Adipose tissue (tissue), 3 donors: ENCODE measurements around the gene LCAT. TPM values are rescaled to one million over a fixed set of nuclear protein-coding genes. Genes with fewer than 3 reads are reported as not detected.

Experiments used
- H3K27ac ChIP-seq: one replicate; pipeline ENCODE4 v1.5.1; 2013; ENCODE audit warnings: low read depth, low read length
- WGBS, 3 donors: extraction: QIAGEN DNeasy Blood & Tissue Kit; methylation state at CpG; one replicate each; pipeline ENCODE4 v1.1.7; 2013; 5-methylcytosine and 5-hydroxymethylcytosine counted together
- polyA plus RNA-seq, 3 donors: library from polyadenylated mRNA; stranded (reverse); fragments of 200-250 nt; gene quantifications; one replicate each; pipeline ENCODE4 v1.2.3, GENCODE V29; 2013
- donor health status: healthy with polysubstance abuse.
- donor health status: Bipolar disorder and iron deficiency.
- donor health status: healthy.

LCAT gene, protein sequence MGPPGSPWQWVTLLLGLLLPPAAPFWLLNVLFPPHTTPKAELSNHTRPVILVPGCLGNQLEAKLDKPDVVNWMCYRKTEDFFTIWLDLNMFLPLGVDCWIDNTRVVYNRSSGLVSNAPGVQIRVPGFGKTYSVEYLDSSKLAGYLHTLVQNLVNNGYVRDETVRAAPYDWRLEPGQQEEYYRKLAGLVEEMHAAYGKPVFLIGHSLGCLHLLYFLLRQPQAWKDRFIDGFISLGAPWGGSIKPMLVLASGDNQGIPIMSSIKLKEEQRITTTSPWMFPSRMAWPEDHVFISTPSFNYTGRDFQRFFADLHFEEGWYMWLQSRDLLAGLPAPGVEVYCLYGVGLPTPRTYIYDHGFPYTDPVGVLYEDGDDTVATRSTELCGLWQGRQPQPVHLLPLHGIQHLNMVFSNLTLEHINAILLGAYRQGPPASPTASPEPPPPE
- 10 to 100 TPM in 2 of 3 donors, 1 to 10 TPM in 1; 7.5 to 34.0 (median 18.5) TPM for polyA plus RNA-seq

DNA sequence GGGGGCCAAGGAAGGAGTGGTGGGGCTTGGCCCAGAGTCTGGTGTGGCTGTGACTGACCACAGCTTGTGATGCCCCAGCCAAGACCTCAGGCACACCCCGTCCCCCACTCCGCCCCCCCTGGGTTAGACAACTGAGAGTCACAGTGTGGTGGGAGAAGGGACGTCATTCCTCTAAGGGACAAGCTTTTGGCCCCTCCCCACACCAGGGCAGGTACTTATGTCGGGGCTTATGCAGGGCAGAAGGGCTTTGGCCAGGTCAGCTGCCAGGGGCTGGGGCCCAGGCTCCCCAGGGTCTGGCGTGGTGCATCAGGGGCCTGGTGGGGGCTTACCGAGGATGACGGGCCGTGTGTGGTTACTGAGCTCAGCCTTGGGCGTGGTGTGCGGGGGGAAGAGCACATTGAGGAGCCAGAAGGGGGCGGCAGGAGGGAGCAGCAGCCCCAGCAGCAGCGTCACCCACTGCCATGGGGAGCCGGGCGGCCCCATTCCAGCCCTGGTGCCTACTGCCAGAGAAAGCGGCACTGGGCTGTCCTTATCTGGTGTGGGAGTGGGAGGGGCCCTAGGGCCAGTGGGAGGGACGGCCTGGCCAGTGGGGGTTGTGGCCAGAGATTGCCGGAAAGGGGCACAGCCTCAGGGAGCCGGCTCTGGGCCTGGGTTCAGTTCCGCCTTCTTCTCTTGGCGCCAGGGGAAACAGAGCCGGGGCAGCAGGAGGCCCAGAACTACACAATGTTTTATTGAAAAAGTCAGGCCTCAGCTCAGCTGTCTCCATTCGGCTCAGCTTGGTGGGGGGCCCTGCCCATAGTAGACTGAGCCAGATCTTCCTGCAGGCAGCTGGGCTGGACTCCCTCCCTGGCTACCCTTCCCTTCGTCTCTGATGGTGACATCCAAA is at the start of gene LCAT:
Gene LCAT (minus strand): TSS at position 502 of the 886 bp plus-strand sequence. CDS start 19 bp downstream, at position 483.
- 58 to 67% (median 59%) methylated on average over 21 to 23 of the region's 23 CpGs for WGBS, 3 donors
- no peak within 1 kb of the TSS for H3K27ac ChIP-seq

DNA sequence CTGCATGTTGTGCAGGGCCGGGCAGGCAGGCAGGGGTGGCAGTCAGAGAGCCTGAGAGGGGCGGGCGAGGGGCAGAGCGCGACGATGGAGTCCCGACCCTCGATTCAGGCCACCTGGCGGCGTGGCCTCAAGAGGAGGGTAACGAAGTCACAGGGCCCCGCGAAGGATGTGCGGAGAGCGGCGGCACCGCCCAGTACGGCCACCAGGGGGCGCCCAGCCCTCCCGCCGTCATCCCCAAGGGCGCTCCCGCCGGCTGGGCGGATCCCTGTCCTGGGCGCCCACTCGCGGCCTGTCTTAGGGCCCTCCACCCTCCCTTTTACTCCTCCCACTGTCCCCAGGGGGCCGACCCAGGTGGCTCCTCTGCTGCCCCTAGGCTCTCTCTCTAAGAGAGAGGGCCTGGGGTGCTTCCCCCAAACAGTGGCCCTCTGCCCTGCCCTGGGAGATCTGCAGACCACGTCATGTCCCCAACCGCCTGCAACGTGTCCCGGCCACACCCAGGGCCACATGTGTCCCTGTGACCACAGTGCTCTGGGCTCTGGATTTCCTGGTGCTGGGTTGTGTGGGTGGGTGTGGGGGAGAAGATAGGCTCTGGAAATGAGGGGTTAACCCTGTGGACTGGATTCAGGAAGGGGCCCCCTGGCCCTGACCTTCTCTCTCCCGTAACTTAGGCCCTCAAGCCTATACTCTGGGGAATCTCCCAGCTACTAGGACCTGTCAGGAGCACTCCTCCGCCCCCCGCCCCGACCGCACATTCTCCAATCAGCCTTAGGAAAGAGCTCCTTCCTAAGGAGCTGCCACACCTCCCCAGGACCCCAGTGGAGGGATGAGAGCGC is 49.5 kb upstream of the LCAT start:
- WGBS, 3 donors, result 7 to 14% (median 14%) methylated on average over 24 to 39 of the region's 39 CpGs
- no peak overlapping the region for H3K27ac ChIP-seq

DNA sequence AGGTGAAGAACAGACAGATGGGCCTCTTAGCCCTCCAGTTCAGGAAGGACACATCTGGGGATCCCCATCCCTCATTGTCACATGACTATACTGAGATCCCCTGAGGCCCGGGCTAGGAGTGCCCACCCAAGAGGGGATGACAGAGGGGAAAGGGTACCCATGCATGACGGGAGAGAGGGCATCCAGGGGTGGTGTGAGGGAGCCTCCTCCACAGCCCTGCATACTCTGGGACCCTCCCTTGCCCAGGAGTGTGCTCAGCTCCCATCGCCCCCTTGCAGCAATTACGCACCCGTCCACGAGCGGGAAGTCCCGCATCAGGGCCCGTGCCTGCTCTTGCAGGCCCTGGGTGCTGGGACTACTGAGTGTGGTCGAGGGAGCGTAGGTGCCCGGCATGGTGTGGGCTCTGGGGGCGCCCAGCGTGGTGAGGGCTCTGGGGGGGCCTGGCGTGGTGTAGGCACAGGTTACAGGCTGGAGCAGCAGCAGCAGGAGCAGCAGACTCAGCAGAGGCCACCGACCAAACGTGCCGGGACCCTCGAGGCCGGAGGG is 48.8 kb upstream of the LCAT start:
- 60 to 80% (median 79%) methylated on average over 20 of the region's 20 CpGs for WGBS, 3 donors
- no peak overlapping the region for H3K27ac ChIP-seq

DNA sequence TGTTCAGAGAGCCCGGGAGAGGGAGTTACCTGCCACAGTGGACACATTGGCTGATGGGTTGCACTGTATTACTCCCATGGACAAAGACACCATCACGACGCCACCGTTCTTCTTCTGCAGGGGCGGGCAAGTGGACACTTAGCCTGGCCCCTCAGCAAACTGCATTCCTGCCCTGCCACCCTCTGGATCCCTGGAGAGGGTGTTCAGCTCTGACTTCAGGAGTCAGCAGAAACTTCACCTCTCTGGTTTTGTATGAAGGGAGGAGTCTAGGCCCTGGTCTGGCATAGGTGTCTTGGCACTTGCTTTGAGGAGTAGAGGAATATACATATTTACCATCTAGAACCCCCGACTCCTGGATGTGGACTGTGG is 46.1 kb upstream of the LCAT start:
- 78 to 82% (median 82%) methylated on average over 6 of the region's 6 CpGs for WGBS, 3 donors
- H3K27ac ChIP-seq, result no peak overlapping the region

DNA sequence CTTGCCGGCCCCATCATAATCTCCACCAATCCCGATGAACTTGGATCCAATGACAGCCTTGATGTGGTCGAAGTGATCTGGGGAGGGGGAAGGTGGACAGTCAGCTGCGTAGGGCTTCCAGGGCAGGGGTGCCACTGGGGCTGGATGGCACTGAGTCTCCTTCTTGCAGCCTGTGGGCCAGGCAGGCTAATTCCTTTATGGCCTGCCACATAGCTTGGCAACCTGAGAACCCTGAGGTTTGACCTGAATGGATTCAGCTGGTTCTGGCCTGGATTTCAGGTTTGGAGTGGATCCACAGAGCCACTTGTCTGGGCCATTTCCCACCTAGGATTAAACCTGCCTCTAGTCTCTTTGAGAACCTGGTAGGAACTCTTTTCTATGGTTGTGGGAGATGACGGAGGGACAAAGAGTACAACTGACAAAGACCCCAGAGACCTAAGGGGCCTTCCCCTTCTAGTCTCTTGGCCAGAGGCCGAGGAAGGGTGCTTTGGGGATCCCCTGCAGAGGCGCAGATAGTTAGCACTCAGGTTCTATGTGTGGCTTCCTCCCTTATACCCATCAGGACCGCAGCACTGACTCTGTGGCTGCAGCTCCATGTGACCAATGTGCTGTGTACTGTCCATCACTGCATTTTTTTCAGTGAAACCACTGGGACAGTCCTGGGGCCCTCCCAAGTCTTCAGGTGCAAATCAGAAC is 45.5 kb upstream of the LCAT start:
- no peak overlapping the region for H3K27ac ChIP-seq
- WGBS, 3 donors, result 79 to 89% (median 87%) methylated on average over 8 of the region's 8 CpGs

DNA sequence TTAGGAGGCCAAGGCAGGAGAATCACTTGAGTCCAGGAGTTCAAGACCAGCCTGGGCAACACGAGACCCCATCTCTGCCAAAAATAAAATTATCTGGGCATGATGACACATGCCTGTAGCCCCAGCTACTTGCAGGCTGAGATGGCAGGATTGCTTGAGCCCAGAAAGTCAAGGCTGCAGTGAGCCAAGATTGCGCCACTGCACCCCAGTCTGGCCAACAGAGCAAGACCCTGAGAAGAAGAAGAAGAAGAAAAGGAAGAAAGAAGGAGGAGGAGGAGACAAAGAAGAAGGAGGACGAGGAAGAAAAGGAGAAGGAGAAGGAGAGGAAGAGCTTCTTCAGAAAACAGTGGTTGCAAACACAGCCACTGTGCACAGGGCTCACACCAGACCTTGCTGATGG is 44.8 kb upstream of the LCAT start:
- 77 to 79% (median 78%) methylated on average over 3 of the region's 3 CpGs for WGBS, 3 donors
- H3K27ac ChIP-seq, result no peak overlapping the region

DNA sequence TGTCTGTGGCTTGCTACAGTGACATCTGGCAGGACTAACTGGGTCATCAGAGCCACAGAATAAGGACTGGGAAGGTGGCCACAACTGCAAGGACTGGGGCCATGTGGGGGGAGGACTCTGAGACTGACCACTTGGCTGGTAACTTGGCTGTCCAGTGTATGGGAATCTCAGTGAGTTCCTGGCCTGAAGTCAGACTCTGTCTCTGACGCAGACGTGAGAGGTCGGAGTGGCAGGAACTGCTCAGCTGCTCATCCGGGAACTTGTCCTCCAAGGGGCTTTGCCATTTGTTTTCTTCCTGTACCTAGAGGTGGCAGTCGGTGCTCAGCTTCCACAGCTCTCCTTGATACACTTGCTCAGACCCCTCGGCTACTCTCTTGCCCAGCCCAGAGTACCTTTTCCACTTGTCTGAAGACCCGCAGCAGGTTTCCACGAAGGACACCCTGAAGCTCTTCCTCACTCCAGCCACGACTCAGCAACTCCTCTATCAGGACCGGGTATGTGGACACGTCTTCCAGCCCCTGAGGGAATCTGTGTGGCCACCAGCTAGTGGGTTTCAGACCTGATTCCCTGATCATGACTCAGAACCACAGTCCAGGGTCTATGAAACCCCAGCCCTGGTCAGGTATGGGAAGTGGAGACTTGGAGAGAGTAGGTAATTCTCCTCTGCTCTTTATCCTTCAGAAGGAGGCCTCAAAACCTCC is 43.7 kb upstream of the LCAT start:
- 54 to 77% (median 61%) methylated on average over 11 of the region's 11 CpGs for WGBS, 3 donors
- no peak overlapping the region for H3K27ac ChIP-seq

DNA sequence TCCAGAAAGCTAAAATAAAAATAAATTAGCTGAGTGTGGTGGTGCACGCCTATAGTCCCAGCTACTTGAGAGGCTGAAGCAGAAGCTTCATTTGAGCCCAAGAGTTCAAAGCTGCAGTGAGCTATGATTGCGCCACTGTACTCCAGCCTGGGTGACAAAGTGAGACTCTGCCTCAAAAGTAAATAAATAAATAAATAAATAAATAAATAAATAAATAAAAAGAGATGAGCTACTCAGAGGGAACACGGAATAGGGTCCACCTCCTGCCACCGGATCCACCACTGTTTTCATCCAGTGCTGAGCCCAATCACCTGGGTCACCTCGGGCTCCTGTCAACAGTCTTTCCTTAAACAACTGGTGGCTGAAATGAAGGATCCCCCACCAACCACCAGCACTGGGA is 43.0 kb upstream of the LCAT start:
- 86 to 90% (median 86%) methylated on average over 5 of the region's 5 CpGs for WGBS, 3 donors
- H3K27ac ChIP-seq, result no peak overlapping the region

DNA sequence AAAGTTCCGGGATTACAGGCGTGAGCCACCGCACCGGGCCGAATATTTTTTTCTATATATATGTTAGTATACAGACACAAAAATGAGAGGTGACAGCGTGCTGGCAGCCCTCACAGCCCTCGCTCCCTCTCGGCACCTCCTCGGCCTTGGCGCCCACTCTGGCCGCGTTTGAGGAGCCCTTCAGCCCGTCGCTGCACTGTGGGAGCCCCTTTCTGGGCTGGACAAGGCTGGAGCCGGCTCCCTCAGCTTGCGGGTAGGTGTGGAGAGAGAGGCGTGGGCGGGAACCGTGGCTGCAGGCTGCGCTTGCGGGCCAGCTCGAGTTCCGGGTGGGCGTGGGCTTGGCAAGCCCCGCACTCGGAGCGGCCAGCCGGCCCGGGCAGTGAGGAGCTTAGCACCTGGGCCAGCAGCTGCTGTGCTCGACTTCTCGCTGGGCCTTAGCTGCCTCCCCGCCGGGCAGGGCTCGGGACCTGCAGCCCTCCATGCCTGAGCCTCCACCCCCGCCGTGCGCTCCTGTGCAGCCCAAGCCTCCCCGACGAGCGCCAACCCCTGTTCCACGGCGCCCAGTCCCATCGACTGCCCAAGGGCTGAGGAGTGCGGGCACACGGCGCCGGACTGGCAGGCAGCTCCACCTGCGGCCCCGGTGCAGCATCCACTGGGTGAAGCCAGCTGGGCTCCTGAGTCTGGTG is 38.2 kb upstream of the LCAT start:
- WGBS, 3 donors, result 94 to 96% (median 95%) methylated on average over 45 to 49 of the region's 49 CpGs

DNA sequence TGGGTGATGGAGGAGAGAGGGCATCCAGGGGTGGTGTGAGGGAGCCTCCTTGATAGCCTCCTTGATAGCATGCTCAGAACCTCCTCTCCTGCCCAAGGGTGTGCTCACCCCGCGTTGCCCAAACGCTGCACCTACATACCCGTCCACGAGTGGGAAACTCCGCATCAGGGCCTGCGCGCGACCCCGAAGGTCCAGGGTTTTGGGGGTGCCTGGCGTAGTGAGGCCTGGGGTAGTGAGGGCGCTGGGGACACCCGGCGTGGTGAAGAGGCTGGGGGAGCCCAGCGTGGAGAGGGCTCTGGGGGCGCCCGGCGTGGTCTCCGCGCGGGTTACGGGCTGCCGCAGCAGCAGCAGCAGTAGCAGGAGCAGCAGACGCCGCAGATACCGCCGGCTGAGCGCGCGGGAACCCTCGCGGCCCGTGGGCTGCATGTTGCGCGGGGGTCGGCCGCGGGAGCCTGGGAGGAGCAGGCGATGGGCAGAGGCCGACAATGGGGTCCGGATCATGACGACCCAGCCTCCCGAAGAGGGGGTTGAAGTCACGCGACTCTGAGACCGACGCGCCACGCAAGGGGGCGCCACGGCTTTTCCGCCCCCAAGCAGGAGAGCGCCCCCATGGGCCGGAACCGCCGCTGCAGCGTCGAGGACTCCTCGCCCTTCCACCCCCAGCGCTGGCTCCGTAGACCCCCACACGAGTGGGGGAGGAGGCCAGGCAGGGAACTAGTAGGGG is 36.2 kb upstream of the LCAT start, which contains the start of gene DPEP3:
Gene DPEP3 (minus strand): TSS at position 545 of the 724 bp plus-strand sequence. CDS start 119 bp downstream, at position 426.
- no peak within 1 kb of the TSS for H3K27ac ChIP-seq
- WGBS, 3 donors, result 52 to 70% (median 67%) methylated on average over 49 to 62 of the region's 62 CpGs

More for the DNA sequence above, 38.2 kb upstream of the LCAT start:
- no peak overlapping the region for H3K27ac ChIP-seq

DNA sequence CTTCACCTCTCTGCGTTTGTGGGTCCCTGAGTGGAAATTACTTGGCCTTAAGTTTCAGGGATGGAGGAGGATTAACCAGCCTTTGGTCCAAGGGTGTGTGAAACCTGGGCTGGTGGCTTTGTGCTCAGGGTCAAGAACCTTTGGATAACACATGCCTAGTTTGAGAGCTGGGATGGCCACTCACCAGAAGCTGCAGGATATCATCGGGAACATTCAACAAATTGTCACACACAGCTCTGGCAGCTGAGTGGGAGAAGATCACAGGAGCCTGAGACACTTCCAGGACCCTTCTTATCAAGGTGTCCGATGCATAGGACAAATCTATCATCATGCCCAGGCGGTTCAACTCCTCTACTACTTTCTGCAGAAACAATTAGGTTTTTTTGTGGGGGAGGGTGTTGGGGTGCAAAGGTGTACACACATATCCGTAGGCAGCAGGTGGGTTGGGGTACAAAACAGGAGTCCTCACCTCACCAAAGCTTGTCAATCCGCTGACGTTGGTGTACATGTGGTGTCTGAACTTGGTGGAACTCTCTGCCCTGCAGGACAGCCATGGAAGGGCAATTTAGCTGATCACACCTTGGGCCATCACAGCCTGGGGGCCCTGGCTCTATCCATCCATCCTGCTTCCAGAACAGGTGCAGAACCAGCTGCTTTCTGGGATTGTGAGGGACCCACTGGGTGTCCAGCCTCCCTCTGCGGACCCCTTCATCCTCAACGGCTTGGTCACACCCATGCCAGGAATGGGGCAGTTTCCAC is 33.7 kb upstream of the LCAT start:
- H3K27ac ChIP-seq, result no peak overlapping the region
- WGBS, 3 donors, result 77 to 88% (median 87%) methylated on average over 9 of the region's 9 CpGs

DNA sequence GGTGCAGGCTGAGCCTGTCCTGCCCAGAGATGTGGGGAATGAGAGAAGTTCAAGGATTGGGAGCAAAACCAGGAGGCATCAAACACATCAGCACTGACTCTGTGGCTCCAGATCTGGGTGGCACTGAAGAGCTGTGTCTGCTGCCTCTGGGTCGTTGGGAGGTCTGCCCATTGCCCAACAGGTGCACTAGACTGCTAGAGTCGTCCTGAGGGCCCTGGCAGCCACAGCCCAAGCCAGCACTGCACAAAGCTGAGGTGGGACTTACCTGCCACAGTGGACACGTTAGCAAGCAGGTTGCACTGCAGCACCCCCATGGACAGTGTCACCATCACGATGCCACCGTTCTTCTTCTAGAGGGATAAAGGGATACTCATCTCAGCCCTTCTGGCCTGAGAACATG is 33.1 kb upstream of the LCAT start:
- H3K27ac ChIP-seq, result no peak overlapping the region
- WGBS, 3 donors, result 64 to 75% (median 72%) methylated on average over 5 of the region's 5 CpGs

DNA sequence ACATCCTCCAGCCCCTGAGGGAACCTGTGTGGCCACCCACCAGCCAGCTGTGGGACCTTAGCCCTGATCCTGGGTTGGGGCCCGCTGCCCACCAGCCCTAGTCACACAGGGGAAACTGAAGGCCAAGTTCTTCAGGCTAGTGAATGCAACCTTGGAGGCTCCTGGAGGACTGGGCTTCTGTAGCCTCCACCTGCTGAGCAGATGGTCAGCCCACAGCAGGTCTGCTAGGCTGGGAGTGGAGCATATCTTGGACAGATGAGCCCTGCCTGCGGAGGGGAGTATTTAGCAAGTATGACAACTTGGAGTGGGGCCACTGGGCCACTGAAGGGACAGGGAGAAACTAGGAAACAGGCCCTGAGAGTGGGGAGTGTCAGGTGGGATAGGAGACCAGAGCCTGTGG is 32.3 kb upstream of the LCAT start:
- WGBS, 3 donors, result 88 to 98% (median 96%) methylated on average over 2 of the region's 2 CpGs
- no peak overlapping the region for H3K27ac ChIP-seq

DNA sequence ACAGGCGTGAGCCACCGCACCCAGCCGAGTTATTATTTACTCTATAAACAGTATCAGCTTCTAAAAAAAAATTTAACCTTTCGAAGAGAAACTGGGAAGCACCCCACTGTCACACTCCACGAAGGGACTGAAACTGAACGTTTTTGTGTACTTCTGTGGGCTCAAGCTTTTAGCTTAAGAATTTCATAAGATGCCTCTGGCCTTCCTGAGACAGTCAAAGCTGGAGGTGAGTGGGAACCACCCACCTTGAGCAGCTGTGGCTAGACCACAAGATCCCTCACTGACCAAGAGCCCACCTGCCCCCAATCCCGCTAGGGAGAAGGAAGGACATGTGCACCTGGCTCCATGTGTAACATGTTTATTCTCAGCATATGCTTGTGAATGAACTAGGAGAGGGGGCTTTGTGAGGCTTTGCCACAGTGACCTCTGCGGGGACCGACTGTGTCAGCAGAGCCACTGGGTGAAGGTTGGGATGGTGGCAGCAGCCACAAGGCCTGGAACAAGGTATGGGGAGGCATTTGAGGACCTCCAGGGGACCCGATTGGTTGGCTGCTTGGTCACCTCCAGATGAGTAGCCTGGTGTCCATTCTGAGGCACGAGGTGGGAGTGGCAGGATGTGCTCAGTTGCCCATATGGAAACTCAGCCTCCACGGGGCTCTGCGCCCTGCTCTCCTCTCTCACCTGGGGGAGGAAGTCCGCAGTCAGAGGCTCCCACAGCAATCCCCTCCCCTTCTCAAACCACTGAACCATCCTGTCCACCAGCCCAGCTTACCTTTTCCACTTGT is 31.6 kb upstream of the LCAT start:
- no peak overlapping the region for H3K27ac ChIP-seq
- 65 to 78% (median 74%) methylated on average over 14 of the region's 14 CpGs for WGBS, 3 donors
